ENCODE measurements around the gene ORM1.

The ORM1 gene

GRCh38 chr9:114336699-114337395 lies 13.9 kb downstream of the ORM1 start:
- no peak for DNase-seq (ENCODE audit: low spot score in 2 of 2)
- peak overlapping the region; percentile 66 for H3K27ac Mint-ChIP-seq
- H3K4me1 Mint-ChIP-seq: peaks cover 31% of the 10 kb centered on the region
- no peak for ATAC-seq
- H3K4me3 Mint-ChIP-seq: no peak overlapping the region
- H3K9me3 Mint-ChIP-seq: no peaks in the 10 kb centered on the region
- peaks cover 85% of the 10 kb centered on the region for H3K36me3 Mint-ChIP-seq

GRCh38 chr9:114338187-114338586 lies 15.3 kb downstream of the ORM1 start:
- ATAC-seq: no peak
- peaks cover 90% of the 10 kb centered on the region for H3K36me3 Mint-ChIP-seq

DNA sequence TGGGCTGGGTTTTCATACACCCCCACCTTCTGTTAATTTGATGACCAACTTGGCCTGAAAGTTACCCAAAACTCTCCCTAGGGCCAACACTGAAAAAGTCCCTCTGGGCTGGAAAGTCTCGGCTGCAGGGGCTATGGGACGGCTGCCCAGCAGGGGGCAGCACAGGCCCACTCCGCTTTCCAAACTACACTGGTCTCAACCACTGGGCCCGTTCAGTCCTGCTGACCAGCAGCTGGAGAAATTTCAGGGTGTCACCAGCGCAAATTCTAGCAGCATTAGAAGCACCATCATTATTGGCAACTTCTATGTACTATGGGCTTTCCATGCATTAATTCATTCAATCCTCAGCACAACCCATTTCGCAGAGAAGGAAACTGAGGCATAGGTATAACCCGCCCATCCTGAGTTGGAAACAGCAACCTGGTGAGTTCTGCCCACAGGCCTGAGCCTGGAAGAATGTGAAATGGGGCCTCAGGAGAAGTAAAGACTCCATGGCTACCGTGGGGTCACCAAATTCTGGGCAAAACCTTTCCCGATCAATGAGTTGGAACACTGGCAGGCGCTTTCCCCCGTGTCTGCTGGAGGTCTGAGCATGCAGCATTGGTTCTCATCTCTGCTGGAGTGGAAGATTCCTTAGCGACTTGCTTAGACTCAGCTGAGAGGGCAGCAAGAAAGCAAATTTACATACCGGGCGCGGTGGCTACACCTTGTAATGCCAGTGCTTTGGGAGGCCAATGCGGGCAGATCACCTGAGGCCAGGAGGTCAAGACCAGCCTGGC lies 16.4 kb downstream of the ORM1 start:
- ATAC-seq (peak; percentile 79), DNase-seq (ENCODE audit: low spot score in 2 of 2) (peak; percentile 58 to 79)
- Mint-ChIP-seq H3K9me3 (no peaks in the 10 kb centered on the region), H3K4me1 (peaks cover 23% of the 10 kb centered on the region), H3K27ac (peak overlapping the region; percentile 92), H3K4me3 (no peak overlapping the region), H3K36me3 (peaks cover 100% of the 10 kb centered on the region)

More at GRCh38 chr9:114338187-114338586, 15.3 kb downstream of the ORM1 start:
- H3K4me3 Mint-ChIP-seq: no peak overlapping the region
- no peaks in the 10 kb centered on the region for H3K9me3 Mint-ChIP-seq
- H3K27ac Mint-ChIP-seq: no peak overlapping the region
- peaks cover 23% of the 10 kb centered on the region for H3K4me1 Mint-ChIP-seq
- DNase-seq (ENCODE audit: low spot score in 2 of 2): no peak

DNA sequence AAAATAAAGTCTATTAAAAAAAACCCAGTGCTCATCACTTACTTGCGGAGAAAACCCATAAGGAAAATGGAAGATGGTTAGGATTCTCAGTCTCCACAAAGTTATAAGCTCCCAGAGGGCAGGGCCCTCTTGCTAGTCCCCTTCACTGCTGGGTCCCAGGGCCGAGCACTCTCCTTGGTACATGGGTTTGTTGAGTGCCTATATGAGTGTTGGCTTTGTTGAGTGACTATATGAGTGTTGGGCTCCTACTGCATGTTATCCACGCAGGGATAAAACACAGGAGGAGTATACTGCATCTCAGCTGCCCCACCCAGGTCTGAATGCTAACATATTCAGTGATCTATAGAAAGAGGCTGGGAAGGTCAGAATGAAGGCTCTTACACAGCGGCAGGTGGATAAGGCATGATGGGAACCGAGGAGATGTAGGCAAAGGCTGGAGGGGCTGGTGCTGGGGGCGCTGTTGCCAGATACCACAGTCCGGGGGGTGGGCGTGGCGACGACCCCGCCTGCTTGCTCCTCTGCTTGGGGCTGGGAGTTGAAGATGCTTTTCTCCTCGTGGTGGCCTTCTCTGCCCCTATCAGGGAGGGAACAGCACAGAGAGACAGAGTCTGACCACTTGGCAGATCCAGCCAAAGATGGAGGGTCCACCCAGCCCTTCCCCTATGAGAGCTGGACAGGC lies 18.4 kb downstream of the ORM1 start:
- no peak for ATAC-seq
- Mint-ChIP-seq H3K4me3 (no peak overlapping the region), H3K36me3 (peaks cover 100% of the 10 kb centered on the region), H3K27ac (peak overlapping the region; percentile 92), H3K9me3 (no peaks in the 10 kb centered on the region), H3K4me1 (peaks cover 21% of the 10 kb centered on the region)
- no peak for DNase-seq (ENCODE audit: low spot score in 2 of 2)

DNA sequence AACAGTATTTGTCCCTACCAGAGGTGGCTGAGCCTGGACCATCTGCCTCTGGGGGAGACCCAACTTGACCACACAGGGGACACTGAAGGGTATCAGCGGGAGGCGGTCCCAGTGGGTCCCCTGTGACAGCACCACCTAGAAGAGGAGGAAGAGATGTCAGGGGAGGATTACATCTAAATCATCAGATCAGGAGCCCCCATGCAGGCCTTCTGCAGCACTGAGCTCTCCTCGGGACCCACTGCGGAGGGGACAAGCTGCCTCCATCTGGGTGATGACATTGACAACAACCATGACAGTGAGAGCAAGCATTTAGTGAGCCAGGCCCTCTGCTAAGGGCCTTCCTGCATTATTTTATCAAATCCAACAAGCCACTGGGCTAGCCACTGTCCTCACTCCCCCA lies 19.1 kb downstream of the ORM1 start:
- Mint-ChIP-seq H3K4me1 (peaks cover 21% of the 10 kb centered on the region), H3K27ac (peak overlapping the region; percentile 92), H3K9me3 (no peaks in the 10 kb centered on the region), H3K36me3 (peaks cover 100% of the 10 kb centered on the region), H3K4me3 (no peak overlapping the region)
- ATAC-seq: no peak
- DNase-seq (ENCODE audit: low spot score in 2 of 2): no peak

GRCh38 chr9:114342755-114343440 lies 20.0 kb downstream of the ORM1 start:
- H3K9me3 Mint-ChIP-seq: no peaks in the 10 kb centered on the region
- H3K4me1 Mint-ChIP-seq: peaks cover 27% of the 10 kb centered on the region
- H3K36me3 Mint-ChIP-seq: peaks cover 100% of the 10 kb centered on the region
- no peak overlapping the region for H3K4me3 Mint-ChIP-seq
- H3K27ac Mint-ChIP-seq: peak overlapping the region; percentile 92
- no peak for DNase-seq (ENCODE audit: low spot score in 2 of 2)
- no peak for ATAC-seq

GRCh38 chr9:114343471-114344187 lies 20.7 kb downstream of the ORM1 start:
- DNase-seq (ENCODE audit: low spot score in 2 of 2) (no peak), ATAC-seq (no peak)
- Mint-ChIP-seq H3K36me3 (peaks cover 100% of the 10 kb centered on the region), H3K4me3 (no peak overlapping the region), H3K27ac (peak overlapping the region; percentile 92), H3K4me1 (peaks cover 35% of the 10 kb centered on the region), H3K9me3 (no peaks in the 10 kb centered on the region)

- peak overlapping the region; percentile 92 for H3K27ac Mint-ChIP-seq
- ATAC-seq (no peak), DNase-seq (ENCODE audit: low spot score in 2 of 2) (no peak)
- peaks cover 100% of the 10 kb centered on the region for H3K36me3 Mint-ChIP-seq
- peaks cover 40% of the 10 kb centered on the region for H3K4me1 Mint-ChIP-seq
- no peaks in the 10 kb centered on the region for H3K9me3 Mint-ChIP-seq
- H3K4me3 Mint-ChIP-seq: no peak overlapping the region
Observed at GRCh38 chr9:114344188-114344566, 21.3 kb downstream of the ORM1 start.

GRCh38 chr9:114344692-114345091 lies 21.8 kb downstream of the ORM1 start:
- H3K9me3 Mint-ChIP-seq: no peaks in the 10 kb centered on the region
- H3K36me3 Mint-ChIP-seq: peaks cover 100% of the 10 kb centered on the region
- H3K27ac Mint-ChIP-seq: peak overlapping the region; percentile 92
- no peak overlapping the region for H3K4me3 Mint-ChIP-seq
- peaks cover 45% of the 10 kb centered on the region for H3K4me1 Mint-ChIP-seq
- no peak for ATAC-seq
- DNase-seq (ENCODE audit: low spot score in 2 of 2): no peak

DNA sequence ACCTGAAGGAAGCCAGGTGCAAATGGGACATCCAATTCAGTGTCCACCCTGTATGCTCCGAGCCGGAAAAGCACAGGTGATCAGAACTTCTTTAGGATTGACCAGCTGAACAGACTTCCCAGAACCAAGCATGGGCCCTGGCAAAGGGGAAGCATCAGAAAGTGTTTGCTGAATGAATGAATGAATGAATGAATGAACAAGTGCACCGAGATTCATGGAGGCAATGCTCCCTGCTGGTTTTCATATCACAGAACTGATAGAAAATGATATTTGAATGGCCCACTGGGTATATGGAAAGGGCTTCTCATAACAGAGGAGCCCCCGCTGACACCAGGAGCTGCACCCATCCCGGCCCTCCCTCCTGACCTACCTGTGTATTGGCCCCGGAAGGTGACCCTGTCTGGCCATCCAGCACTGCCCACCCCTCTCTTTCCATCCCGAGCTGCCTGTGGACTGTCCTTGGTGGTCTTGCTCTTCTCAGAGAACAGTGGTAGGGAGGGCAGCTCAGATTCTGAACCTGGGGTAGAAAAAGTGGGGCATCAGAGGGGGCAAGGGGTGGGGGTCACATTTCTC lies 22.7 kb downstream of the ORM1 start:
- Mint-ChIP-seq H3K36me3 (peaks cover 100% of the 10 kb centered on the region), H3K9me3 (no peaks in the 10 kb centered on the region), H3K4me1 (peaks cover 48% of the 10 kb centered on the region), H3K4me3 (no peak overlapping the region), H3K27ac (peak overlapping the region; percentile 92)
- DNase-seq (ENCODE audit: low spot score in 2 of 2) (no peak), ATAC-seq (no peak)

DNA sequence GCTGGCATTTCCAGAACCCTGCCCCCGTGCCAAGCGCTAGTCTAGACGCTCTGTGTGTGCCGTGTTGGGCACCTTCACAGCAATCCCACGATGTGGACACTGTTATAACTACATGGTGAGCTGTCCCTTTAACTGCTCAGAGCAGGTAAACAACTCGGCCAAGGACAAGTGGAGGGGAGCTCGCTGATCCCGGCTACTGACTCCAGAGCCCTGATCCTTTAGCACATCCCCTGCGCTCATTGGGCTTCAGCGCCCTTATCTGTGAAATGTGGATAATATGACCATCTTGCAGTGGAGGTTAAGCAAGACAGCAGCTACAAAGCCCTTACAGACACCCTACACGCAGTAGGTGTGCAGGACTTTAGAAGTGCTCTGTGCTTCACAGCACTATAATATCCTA lies 23.2 kb downstream of the ORM1 start:
- Mint-ChIP-seq H3K36me3 (peaks cover 100% of the 10 kb centered on the region), H3K9me3 (no peaks in the 10 kb centered on the region), H3K4me3 (no peak overlapping the region), H3K27ac (peak overlapping the region; percentile 92), H3K4me1 (peaks cover 52% of the 10 kb centered on the region)
- DNase-seq (ENCODE audit: low spot score in 2 of 2) (no peak), ATAC-seq (no peak)

- Mint-ChIP-seq H3K36me3 (peaks cover 100% of the 10 kb centered on the region), H3K4me1 (peaks cover 47% of the 10 kb centered on the region), H3K27ac (peak overlapping the region; percentile 90), H3K9me3 (no peaks in the 10 kb centered on the region), H3K4me3 (peak overlapping the region; percentile 46)
- ATAC-seq (no peak), DNase-seq (ENCODE audit: low spot score in 2 of 2) (no peak)
Observed at GRCh38 chr9:114347675-114348074, 24.8 kb downstream of the ORM1 start.

DNA sequence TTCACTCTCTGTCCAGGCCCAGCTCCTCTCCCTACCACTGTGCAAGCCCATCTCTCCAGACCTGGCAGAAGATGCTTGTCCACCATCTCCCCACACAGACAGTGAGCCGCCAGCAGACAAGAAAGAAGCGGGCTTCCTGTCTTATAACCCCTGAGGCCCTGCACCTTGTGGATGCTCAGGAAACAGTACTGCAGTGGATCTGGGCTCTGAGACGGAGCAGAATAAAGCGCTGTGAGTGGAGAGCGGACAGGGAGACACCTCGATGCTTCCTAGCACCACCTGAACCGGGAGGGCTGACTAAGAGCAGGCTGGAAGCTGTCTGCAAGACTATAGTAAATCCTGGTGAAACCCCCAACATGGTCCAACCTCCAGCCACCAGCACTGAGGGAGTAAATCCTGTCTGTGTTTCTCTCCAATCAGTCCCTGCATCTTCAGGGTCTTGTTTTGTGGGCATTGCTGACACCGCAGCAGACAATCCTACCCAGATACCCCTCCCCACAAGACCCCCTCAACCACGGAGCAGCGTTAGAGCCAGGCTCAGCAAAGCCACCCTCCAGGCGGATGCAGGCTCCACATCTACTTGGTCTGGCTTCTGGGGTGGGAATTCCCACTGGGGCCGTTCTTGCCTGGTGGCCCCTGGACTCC lies 25.5 kb downstream of the ORM1 start:
- peak overlapping the region; percentile 46 for H3K4me3 Mint-ChIP-seq
- peaks cover 100% of the 10 kb centered on the region for H3K36me3 Mint-ChIP-seq
- peak overlapping the region; percentile 90 for H3K27ac Mint-ChIP-seq
- ATAC-seq: no peak
- no peak for DNase-seq (ENCODE audit: low spot score in 2 of 2)
- H3K9me3 Mint-ChIP-seq: no peaks in the 10 kb centered on the region
- H3K4me1 Mint-ChIP-seq: peaks cover 47% of the 10 kb centered on the region

DNA sequence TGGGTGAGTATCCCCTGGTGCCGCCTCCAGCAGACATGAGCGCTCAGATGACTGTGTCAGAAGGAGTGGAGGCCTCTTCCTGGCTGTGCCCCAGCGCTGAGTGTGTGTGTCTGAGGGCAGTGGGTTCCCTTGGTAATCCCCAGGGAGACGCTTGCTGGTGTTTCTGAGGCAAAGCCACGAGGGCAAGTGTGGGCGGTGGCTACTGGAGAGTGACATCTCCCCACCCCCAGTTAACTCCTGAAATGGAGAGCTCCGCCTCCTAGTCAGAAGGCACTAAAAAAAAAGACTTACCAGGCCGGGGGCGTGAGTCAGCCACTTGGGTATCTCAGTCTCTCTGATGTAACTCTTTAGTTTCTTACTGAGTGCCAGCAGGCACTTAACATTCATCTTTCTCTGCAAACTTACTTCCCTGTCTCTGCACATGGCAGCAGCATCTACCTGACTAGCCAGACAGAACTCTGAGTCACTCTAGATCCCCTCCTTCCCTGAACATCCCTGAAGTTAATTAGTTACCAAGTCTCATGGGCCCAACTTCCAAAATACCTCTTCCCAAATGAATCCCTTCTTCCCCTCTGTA lies 26.1 kb downstream of the ORM1 start:
- no peaks in the 10 kb centered on the region for H3K9me3 Mint-ChIP-seq

More for the DNA sequence above, 26.1 kb downstream of the ORM1 start:
- H3K4me3 Mint-ChIP-seq: peak overlapping the region; percentile 46
- ATAC-seq (peak; percentile 96), DNase-seq (ENCODE audit: low spot score in 2 of 2) (peak; percentile 74 to 92)
- H3K27ac Mint-ChIP-seq: peak overlapping the region; percentile 90
- H3K36me3 Mint-ChIP-seq: peaks cover 100% of the 10 kb centered on the region
- peaks cover 47% of the 10 kb centered on the region for H3K4me1 Mint-ChIP-seq

Data from stimulated activated effector memory CD8-positive, alpha-beta T cell treated with anti-CD3 and anti-CD28 coated beads, Interleukin-12 subunit alpha, Interleukin-12 subunit beta, amount 100 ng/mL, for 72 hours (primary cell).